SK-N-MC (cell line): ENCODE data around the gene RPLP2.
A peak's percentile ranks its signal among the peaks of the same experiment; 100 is the strongest.

Experiments
- DNase-seq: peaks from one replicate; pipeline ENCODE4 v3.0.0-alpha.2; 2011; ENCODE audit warnings: low read depth, low spot score
- H3K27ac ChIP-seq: fragments of 200-600 bp; sonication (generic); 2 replicates; pipeline ENCODE4 v1.5.1; 2016; ENCODE audit warnings: mixed run types
- H3K36me3 ChIP-seq: fragments of 200-600 bp; sonication (generic); 2 replicates; pipeline ENCODE4 v1.6.1; 2017; ENCODE audit warnings: antibody characterized with exemption, low read length, mixed read lengths; ENCODE audit not compliant: insufficient read depth
- H3K4me3 ChIP-seq: fragments of 200-600 bp; sonication (generic); 2 replicates; pipeline ENCODE4 v1.5.1; 2016
- H3K9ac ChIP-seq: fragments of 200-600 bp; sonication (generic); 2 replicates; pipeline ENCODE4 v1.8.0; 2017; ENCODE audit warnings: mixed run types, mixed read lengths; ENCODE audit not compliant: insufficient read length
- H3K9me3 ChIP-seq: fragments of 200-600 bp; sonication (generic); 2 replicates; pipeline ENCODE4 v1.6.1; 2017; ENCODE audit warnings: low read depth, mild to moderate bottlenecking, antibody characterized with exemption, low read length, moderate library complexity, mixed read lengths
- EZH2 ChIP-seq: fragments of 200-600 bp; sonication (generic); IDR thresholded peaks from one replicate; pipeline ENCODE4 v1.6.1; 2017; ENCODE audit warnings: antibody characterized with exemption
- FOXP2 ChIP-seq: optimal IDR thresholded peaks from 2 replicates; pipeline ENCODE3; 2011; ENCODE audit warnings: mild to moderate bottlenecking, moderate library complexity; ENCODE audit not compliant: insufficient read depth; ENCODE audit errors: extremely low read length, control extremely low read depth
- POLR2AphosphoS5 ChIP-seq: IDR thresholded peaks from 2 replicates; pipeline ENCODE4 v1.6.1; 2012; ENCODE audit warnings: mild to moderate bottlenecking, low read depth, low read length, borderline replicate concordance

The RPLP2 gene

DNA sequence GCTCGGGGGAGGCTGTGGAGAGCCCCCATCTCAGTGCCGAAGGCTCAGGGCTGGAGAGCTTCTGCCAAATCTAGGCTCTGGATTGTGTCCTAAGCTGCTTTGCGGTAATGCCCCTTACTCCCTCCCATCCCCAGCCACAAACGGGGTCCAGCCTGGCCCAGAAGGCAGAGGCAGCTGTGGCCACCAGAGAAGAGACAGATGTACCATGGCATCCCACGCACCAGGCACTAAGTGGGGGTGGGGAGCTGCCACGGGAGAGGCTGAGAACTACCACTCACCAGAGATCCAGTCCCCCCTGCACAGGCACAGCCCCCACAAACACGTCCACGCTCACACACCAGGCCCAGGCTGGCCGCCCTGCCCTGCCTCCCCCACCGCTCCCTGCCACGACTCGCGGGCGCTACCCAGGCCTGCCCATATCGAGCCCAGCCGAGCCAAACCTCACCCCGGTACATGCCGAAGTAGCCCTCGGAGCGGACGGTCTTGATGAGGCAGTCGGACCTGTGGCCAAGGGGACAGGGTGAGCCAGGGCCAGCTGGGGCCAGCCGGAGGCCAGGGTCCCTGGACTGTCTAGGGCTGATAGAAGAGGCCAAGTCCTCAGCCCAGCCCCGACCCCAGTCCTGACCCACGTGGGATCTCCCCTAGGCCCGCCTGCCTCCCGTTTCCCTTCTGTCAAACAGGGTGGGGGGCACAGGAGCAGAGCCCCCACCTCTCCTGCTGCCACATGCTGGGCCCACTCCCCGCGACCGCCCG is 15.6 kb upstream of the RPLP2 start:
- TF ChIP-seq POLR2AphosphoS5 (no peak), EZH2 (no peak), FOXP2 (no peak)
- H3K9me3 ChIP-seq = no peaks in the 10 kb centered on the region
- DNase-seq = no peak
- H3K27ac ChIP-seq = no peak overlapping the region
- no peak overlapping the region for H3K4me3 ChIP-seq
- no peak overlapping the region for H3K9ac ChIP-seq
- no peaks in the 10 kb centered on the region; the same call in 1 of the 2 replicates for H3K36me3 ChIP-seq

DNA sequence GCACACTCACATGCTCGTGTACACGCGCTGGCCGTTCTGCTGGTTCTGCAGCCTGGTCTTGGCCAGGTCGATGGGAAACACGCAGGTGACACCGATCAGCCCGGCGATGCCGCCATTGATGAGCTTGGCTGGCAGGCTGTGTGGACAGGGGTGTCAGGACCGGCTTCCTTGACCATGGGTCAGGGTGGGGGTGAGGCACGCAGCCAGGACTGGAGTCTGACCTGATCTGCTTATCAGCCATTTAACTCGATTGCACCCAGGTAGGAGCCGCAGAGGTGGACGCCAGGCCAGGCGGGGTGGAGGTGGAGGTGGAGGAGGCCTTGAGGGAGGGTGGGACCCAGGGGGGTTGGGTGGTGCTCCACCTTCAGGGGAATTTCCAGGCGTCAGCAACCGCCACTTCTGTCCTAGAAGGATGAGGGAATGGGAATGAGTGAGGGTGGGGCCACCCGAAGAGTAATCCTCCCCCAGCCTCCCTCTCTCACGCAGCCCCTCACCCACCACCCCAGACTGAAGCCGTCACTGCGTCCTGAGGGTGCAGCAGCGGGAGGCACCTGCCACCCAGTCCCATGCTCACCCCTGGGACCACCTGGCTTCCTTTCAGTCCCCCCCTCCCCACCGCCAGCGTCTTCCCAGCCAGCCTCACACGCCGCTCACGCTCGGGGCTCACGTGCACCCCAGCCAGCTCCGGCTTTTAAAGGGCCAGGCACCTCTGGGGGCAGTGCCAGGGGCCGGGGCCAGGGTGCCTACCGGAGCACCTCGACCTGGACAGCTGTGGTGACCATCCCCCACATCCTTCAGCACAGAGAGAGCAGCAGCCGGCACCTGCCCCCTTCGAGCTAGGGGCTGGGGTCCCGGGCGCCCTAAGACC is 14.8 kb upstream of the RPLP2 start:
- TF ChIP-seq FOXP2 = no peak
- no peak for TF ChIP-seq EZH2
- TF ChIP-seq POLR2AphosphoS5 = no peak
- Histone ChIP-seq H3K9me3 (no peaks in the 10 kb centered on the region), H3K9ac (no peak overlapping the region), H3K4me3 (peak overlapping the region; percentile 94), H3K27ac (no peak overlapping the region), H3K36me3 (no peaks in the 10 kb centered on the region; the same call in 1 of the 2 replicates)
- DNase-seq = no peak

DNA sequence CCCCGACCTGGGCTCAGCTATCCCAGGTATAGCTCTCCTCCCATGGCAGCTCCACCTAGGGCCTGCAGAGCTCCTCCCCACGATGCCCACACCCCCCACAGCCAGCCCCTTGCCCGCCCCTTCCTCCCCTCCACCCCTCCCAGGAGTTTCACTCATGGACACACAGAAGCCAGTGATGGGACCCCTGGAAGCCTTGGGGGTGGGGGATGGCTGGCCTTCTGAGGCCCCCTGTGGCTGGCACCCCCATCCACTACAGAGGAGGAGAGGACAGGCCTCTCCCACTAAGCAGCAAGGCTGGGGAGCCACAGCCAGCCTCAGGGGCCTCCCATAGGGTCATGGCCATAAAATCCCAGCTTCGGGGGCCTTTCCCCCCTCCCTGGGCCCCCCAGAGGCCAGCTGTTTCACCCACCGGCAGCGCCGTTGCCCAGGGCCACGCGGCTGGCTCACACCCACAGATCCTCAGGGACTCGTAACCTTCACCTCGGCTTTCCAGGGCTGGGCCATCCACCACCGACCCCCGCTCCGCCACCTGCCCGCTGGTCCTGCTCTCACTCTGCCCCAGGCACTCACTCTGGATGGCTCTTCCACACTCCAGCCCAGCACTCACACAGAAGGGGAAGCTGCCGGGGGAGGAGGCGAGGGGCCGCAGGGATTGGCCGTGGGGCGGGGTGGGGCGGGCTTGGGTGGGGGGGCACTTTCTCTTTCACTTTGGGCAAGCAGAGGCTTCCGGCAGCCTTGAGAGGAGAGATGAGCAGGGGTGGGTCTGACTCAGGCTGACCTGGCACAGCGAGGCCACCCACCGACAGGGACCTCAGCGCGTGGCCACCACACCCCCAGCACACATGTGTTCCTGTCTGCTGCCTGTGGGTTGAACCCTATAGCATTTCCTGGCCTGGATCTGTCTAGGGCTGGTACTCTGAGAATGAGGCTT is 13.9 kb upstream of the RPLP2 start:
- TF ChIP-seq POLR2AphosphoS5 (peak; percentile 46), EZH2 (no peak), FOXP2 (no peak)
- H3K9ac ChIP-seq = peak overlapping the region; percentile 60

GRCh38 chr11:796565-797295 is 13.0 kb upstream of the RPLP2 start:
- no peak; the same call in 1 of the 2 replicates for TF ChIP-seq POLR2AphosphoS5
- no peak for TF ChIP-seq FOXP2
- no peak for TF ChIP-seq EZH2
- H3K9me3 ChIP-seq = no peaks in the 10 kb centered on the region
- peak overlapping the region; percentile 89 for H3K27ac ChIP-seq
- peak overlapping the region; percentile 94 for H3K4me3 ChIP-seq
- H3K36me3 ChIP-seq = no peaks in the 10 kb centered on the region; the same call in 1 of the 2 replicates
- DNase-seq = no peak
- H3K9ac ChIP-seq = peak overlapping the region; percentile 12

More for the DNA sequence above, 13.9 kb upstream of the RPLP2 start:
- H3K36me3 ChIP-seq = no peaks in the 10 kb centered on the region; the same call in 1 of the 2 replicates
- DNase-seq = no peak
- H3K4me3 ChIP-seq = peak overlapping the region; percentile 94
- no peaks in the 10 kb centered on the region for H3K9me3 ChIP-seq
- peak overlapping the region; percentile 89; the same call in 1 of the 2 replicates for H3K27ac ChIP-seq

DNA sequence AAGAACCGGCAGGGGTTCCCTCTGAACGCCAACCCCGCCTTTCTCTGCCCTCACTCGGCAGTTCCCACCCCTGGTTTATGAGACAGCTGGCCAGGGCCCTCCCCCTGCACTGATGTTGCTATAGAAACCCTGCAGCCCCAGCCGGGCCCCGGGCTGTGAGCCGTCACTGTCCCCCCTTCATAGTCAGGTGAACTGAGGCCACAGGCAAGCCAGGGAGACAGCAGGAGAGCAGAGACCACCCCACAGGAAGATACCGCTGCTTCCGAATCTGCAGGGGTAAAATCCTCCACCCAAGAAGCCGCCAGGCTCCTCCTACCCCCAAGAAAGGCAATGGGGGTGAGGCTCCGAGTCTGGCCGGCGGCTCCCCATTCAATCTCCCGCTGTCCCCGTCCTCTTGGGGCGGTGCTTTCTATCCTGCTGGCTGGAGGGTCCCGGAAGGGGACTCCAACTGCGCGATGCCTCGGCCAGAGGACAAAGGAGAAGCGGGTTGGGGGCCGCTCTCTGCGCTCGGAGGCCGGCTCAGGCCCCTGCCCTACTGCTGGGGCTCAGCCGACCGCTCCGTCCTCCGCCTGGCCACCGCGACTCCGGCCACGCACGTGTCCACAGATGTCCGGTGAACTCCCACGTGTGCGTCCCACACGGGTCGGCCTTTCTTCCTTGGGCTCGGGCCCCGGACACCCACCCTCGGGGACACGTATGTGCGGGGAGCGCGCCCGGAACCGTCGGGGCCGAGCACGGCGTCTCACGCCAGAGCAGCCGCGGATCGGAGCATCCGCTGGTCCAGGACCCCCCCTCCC is 12.3 kb upstream of the RPLP2 start:
- peak overlapping the region; percentile 94 for H3K4me3 ChIP-seq
- H3K9me3 ChIP-seq = no peaks in the 10 kb centered on the region
- H3K27ac ChIP-seq = peak overlapping the region; percentile 89
- TF ChIP-seq EZH2 (no peak), POLR2AphosphoS5 (no peak), FOXP2 (no peak)
- DNase-seq = peak; percentile 56
- no peaks in the 10 kb centered on the region; the same call in 1 of the 2 replicates for H3K36me3 ChIP-seq
- H3K9ac ChIP-seq = peak overlapping the region; percentile 74

DNA sequence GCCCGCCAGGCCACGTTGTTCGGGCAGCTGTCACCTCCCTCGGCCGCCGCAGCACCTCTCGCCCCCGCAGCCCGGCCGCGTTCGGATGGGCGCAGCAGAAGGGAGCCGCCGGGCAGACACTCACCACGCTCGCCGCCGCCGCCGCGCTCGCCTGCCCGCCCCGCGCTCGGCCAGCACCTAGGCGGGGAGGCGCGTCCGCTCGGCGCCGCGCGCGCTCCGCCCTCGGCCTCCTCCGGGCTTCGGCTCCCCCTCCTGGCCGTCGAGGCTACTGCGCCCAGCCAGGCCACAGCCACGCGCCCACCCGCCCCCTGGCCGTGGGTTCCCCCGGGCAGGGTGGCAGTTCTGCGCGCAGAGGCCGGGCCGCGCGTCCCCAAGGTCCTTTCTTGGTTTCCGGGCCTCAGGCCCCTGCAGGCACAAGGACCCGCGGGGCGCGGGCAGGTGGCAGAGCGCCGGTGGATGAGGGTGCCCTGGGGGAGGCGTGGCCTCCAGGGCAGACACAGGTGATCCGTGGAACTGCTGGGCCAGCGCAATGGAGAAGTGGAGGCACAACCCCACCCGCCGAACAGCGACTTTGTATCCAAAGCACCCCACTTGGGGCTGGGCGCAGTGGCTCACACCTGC is 11.6 kb upstream of the RPLP2 start, which contains the start of gene SLC25A22:
Gene SLC25A22 (minus strand): TSS at position 189 of the 621 bp plus-strand sequence. CDS start 3,275 bp downstream, outside the sequence.
- no peak for DNase-seq
- Histone ChIP-seq H3K9me3 (no peaks in the 10 kb centered on the region), H3K4me3 (peak within 1 kb of the TSS; percentile 94), H3K27ac (peak within 1 kb of the TSS; percentile 89), H3K36me3 (no peaks in the 10 kb centered on the region; the same call in 1 of the 2 replicates), H3K9ac (peak within 1 kb of the TSS; percentile 74)
- TF ChIP-seq POLR2AphosphoS5 (no peak; the same call in 1 of the 2 replicates), EZH2 (no peak), FOXP2 (no peak)
